ENCODE results near the gene NRG2. TPM values are rescaled to one million over a fixed set of nuclear protein-coding genes. Genes with fewer than 3 reads are reported as not detected.

The NRG2 gene
- total and polyA plus RNA-seq, 2 of the 8 experiments (the other 6 are each of a cell fraction or from before 2014, with no cell fraction given) = 0.27 to 0.54 TPM

- CTCF ChIA-PET (ENCODE audit: partially characterized antibody) = interaction anchor here (3.7 kb wide), 1 partner anchor 21 kb away, joined by 32 read pairs; no protein-coding TSS in a partner anchor
- Histone ChIP-seq H4K91ac (replicated peaks; ENCODE audit: insufficient read length, low read length) (no peak overlapping the region), H3K79me1 (ENCODE audit: low read depth, low read length) (no peaks in the 10 kb centered on the region), H3K4me3 (ENCODE audit: extremely low read depth in 1 of 4, insufficient read depth in 2 of 4, low read depth in 3 of 4, low read length in 4 of 4) (no peak overlapping the region), H3K23ac (ENCODE audit: insufficient read length) (no peak overlapping the region), H3K9ac (replicated peaks in 1 of 4; ENCODE audit: extremely low read depth in 1 of 4, low read depth in 3 of 4, low read length in 3 of 4) (no peak overlapping the region), H4K20me1 (replicated peaks in 1 of 2; ENCODE audit: control insufficient read depth in 1 of 2, insufficient read depth in 2 of 2, low read length in 2 of 2) (no peaks in the 10 kb centered on the region), H2BK12ac (ENCODE audit: low read depth, low read length) (no peak overlapping the region), H2BK5ac (ENCODE audit: low read depth, low read length) (no peak overlapping the region), H2BK15ac (ENCODE audit: low read length) (no peak overlapping the region), H3K56ac (replicated peaks; ENCODE audit: insufficient read length, low read depth, low read length) (no peak overlapping the region), H2BK20ac (ENCODE audit: low read length) (no peak overlapping the region), H2AFZ (ENCODE audit: low read length) (no peak overlapping the region), H3K9me3 (ENCODE audit: insufficient read depth in 2 of 2, low read depth in 1 of 2, low read length in 1 of 2) (no peaks in the 10 kb centered on the region), H2BK120ac (replicated peaks; ENCODE audit: low read depth, low read length) (no peak overlapping the region), H3K36me3 (ENCODE audit: control insufficient read depth in 2 of 4, insufficient read depth in 4 of 4, low read length in 3 of 4) (no peaks in the 10 kb centered on the region), H3K14ac (ENCODE audit: insufficient read length) (no peak overlapping the region), H3K23me2 (ENCODE audit: low read depth, low read length) (no peaks in the 10 kb centered on the region), H3K4me1 (replicated peaks in 1 of 4; ENCODE audit: control insufficient read depth in 3 of 4, insufficient read depth in 4 of 4, low read length in 3 of 4) (peaks cover 0 to 5% (median 2%) of the 10 kb centered on the region in 4 experiments; a peak in 2 of 7 replicates), H3K79me2 (ENCODE audit: control insufficient read depth in 1 of 2, insufficient read depth in 2 of 2, low read length in 2 of 2) (no peaks in the 10 kb centered on the region), H4K8ac (ENCODE audit: extremely low read depth, insufficient read depth, low read length) (no peak overlapping the region), H3K4me2 (ENCODE audit: insufficient read depth in 1 of 2, low read depth in 2 of 2, low read length in 2 of 2) (no peak overlapping the region), H2AK5ac (ENCODE audit: low read depth, low read length) (no peak overlapping the region), H4K5ac (ENCODE audit: insufficient read length, low read depth, low read length) (no peak overlapping the region), H3K27ac (ENCODE audit: low read depth, low read length) (no peak overlapping the region), H3K27me3 (replicated peaks in 1 of 4; ENCODE audit: control insufficient read depth in 3 of 4, extremely low read depth in 1 of 4, insufficient read depth in 3 of 4, low read length in 3 of 4) (no peaks in the 10 kb centered on the region), H3K18ac (ENCODE audit: extremely low read depth, low read length) (no peak overlapping the region), H3K4ac (replicated peaks; ENCODE audit: insufficient read length, low read depth, low read length) (no peak overlapping the region)
- DNase-seq (ENCODE audit: low read depth in 1 of 2, low spot score in 2 of 2) (no peak), FAIRE-seq (no peak)
- POLR2A ChIA-PET (ENCODE audit: partially characterized antibody) = no interaction called here
- TF ChIP-seq, protein P1, sequence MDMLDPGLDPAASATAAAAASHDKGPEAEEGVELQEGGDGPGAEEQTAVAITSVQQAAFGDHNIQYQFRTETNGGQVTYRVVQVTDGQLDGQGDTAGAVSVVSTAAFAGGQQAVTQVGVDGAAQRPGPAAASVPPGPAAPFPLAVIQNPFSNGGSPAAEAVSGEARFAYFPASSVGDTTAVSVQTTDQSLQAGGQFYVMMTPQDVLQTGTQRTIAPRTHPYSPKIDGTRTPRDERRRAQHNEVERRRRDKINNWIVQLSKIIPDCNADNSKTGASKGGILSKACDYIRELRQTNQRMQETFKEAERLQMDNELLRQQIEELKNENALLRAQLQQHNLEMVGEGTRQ (IDR thresholded peaks at IDR 0.05; ENCODE audit: low read length) = no peak
- TF ChIP-seq HDAC2 (IDR thresholded peaks at IDR 0.05; ENCODE audit: borderline replicate concordance in 1 of 2, low read depth in 2 of 2, low read length in 2 of 2) = no peak
- TF ChIP-seq RFX5 (IDR thresholded peaks at IDR 0.05; ENCODE audit: borderline replicate concordance, low read depth, low read length) = no peak
- TF ChIP-seq JUND (IDR thresholded peaks at IDR 0.05; ENCODE audit: low read length) = no peak
- no peak for TF ChIP-seq POLR2AphosphoS5 (IDR thresholded peaks at IDR 0.05; ENCODE audit: low read depth, low read length)
- no peak for TF ChIP-seq RXRA (IDR thresholded peaks at IDR 0.05; ENCODE audit: insufficient read depth, low read depth, low read length)
- TF ChIP-seq HDAC6 (IDR thresholded peaks at IDR 0.05; ENCODE audit: low read depth, low read length) = no peak
- TF ChIP-seq EP300 (IDR thresholded peaks at IDR 0.05; ENCODE audit: borderline replicate concordance in 1 of 2, low read depth in 2 of 2, low read length in 2 of 2) = no peak
- no peak for TF ChIP-seq SUZ12 (IDR thresholded peaks at IDR 0.05; ENCODE audit: low read length)
- no peak for TF ChIP-seq SIX5 (IDR thresholded peaks at IDR 0.05; ENCODE audit: low read depth, low read length)
- TF ChIP-seq GTF2F1 (IDR thresholded peaks at IDR 0.05; ENCODE audit: borderline replicate concordance, low read depth, low read length) = no peak
- TF ChIP-seq RNF2 (IDR thresholded peaks at IDR 0.05; ENCODE audit: borderline replicate concordance, low read depth, low read length, missing control alignments, poor library complexity, severe bottlenecking) = no peak
- TF ChIP-seq FOSL1 (IDR thresholded peaks at IDR 0.05; ENCODE audit: insufficient read depth, low read depth, low read length) = no peak
- TF ChIP-seq CHD2 (IDR thresholded peaks at IDR 0.05; ENCODE audit: low read length) = no peak
Observed at GRCh38 chr5:139947727-139948126, 95.4 kb downstream of the NRG2 start.

All from H1 (cell line).